Activated B cell treated with CpG ODN at 0.5 μM for 24 hours (primary cell): Measurements from ENCODE around the gene MYEOV. TPM values are rescaled to one million over a fixed set of nuclear protein-coding genes. Genes with fewer than 3 reads are reported as not detected.

Source experiments
- ATAC-seq: fragments of 200-7000 bp; cut with Tn5 transposase; one replicate; pipeline ENCODE4 v1.10.0; 2021; ENCODE audit warnings: low read depth, mild to moderate bottlenecking, moderate library complexity
- CTCF ChIA-PET: fragments of 350-600 bp; sonication (Branson Sonifier 250); formaldehyde crosslinking; loops from one replicate; lab custom pipeline; 2021; ENCODE audit warnings: antibody characterized with exemption; lab: Charles Lee
- POLR2A ChIA-PET: fragments of 350-600 bp; sonication (Branson Sonifier 250); formaldehyde crosslinking; loops from one replicate; lab custom pipeline; 2021; ENCODE audit warnings: antibody characterized with exemption; lab: Charles Lee
- DNase-seq: peaks from one replicate; pipeline ENCODE4 v3.0.0; 2022
- H3K27ac Mint-ChIP-seq: one replicate; pipeline ENCODE4 v1.8.0; 2020; ENCODE audit warnings: mixed read lengths
- H3K27me3 Mint-ChIP-seq: one replicate; pipeline ENCODE4 v1.8.0; 2021; ENCODE audit warnings: mixed read lengths
- H3K36me3 Mint-ChIP-seq: one replicate; pipeline ENCODE4 v1.8.0; 2021; ENCODE audit warnings: low read depth, mixed read lengths
- H3K4me1 Mint-ChIP-seq: one replicate; pipeline ENCODE4 v1.8.0; 2021; ENCODE audit warnings: mixed read lengths
- H3K4me3 Mint-ChIP-seq: one replicate; pipeline ENCODE4 v1.8.0; 2020; ENCODE audit warnings: mild to moderate bottlenecking, mixed read lengths
- H3K9me3 Mint-ChIP-seq: one replicate; pipeline ENCODE4 v1.8.0; 2020; ENCODE audit warnings: mixed read lengths
- intact Hi-C: fragments of 100-400 bp; cut with micrococcal nuclease; formaldehyde crosslinking; loops from one replicate; pipeline ENCODE4 v1.15.1; 2024
- total RNA-seq: library from RNA; stranded (reverse); gene quantifications from 2 replicates; pipeline ENCODE4 v1.2.3, GENCODE V29; 2022
- TF ChIP-seq, protein P1 (sequence below): fragments of 200-600 bp; IDR thresholded peaks from one replicate; pipeline ENCODE4 v1.8.0; 2022; ENCODE audit warnings: antibody characterized with exemption, mild to moderate bottlenecking

Gene MYEOV
- total RNA-seq, 1 donor from 2014 or later = 0.62 TPM

DNA sequence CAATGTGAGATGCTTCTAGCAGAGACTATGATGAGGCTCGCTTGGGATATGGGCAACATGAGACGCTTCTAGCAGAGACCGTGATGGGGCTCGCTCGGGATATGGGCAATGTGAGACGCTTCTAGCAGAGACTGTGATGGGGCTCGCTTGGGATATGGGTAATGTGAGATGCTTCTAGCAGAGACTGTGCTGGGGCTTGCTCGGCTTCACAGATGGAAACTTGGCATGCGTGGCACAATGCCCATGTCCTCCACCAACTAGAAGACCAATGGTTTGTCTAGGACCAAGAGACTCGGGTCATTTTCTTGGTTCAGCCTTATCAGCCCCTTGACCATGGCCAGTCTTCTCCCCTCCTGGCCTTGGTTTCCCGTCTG lies 7.1 kb downstream of the MYEOV start:
- ChIA-PET POLR2A (no interaction called here), CTCF (no interaction called here)
- intact Hi-C loops = no loop called here
- Mint-ChIP-seq H3K27ac (no peak overlapping the region), H3K27me3 (no peaks in the 10 kb centered on the region), H3K4me1 (peaks cover 48% of the 10 kb centered on the region), H3K36me3 (no peaks in the 10 kb centered on the region), H3K4me3 (no peak overlapping the region), H3K9me3 (no peaks in the 10 kb centered on the region)
- TF ChIP-seq, protein P1, sequence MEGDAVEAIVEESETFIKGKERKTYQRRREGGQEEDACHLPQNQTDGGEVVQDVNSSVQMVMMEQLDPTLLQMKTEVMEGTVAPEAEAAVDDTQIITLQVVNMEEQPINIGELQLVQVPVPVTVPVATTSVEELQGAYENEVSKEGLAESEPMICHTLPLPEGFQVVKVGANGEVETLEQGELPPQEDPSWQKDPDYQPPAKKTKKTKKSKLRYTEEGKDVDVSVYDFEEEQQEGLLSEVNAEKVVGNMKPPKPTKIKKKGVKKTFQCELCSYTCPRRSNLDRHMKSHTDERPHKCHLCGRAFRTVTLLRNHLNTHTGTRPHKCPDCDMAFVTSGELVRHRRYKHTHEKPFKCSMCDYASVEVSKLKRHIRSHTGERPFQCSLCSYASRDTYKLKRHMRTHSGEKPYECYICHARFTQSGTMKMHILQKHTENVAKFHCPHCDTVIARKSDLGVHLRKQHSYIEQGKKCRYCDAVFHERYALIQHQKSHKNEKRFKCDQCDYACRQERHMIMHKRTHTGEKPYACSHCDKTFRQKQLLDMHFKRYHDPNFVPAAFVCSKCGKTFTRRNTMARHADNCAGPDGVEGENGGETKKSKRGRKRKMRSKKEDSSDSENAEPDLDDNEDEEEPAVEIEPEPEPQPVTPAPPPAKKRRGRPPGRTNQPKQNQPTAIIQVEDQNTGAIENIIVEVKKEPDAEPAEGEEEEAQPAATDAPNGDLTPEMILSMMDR = no peak
- DNase-seq (no peak), ATAC-seq (no peak)

DNA sequence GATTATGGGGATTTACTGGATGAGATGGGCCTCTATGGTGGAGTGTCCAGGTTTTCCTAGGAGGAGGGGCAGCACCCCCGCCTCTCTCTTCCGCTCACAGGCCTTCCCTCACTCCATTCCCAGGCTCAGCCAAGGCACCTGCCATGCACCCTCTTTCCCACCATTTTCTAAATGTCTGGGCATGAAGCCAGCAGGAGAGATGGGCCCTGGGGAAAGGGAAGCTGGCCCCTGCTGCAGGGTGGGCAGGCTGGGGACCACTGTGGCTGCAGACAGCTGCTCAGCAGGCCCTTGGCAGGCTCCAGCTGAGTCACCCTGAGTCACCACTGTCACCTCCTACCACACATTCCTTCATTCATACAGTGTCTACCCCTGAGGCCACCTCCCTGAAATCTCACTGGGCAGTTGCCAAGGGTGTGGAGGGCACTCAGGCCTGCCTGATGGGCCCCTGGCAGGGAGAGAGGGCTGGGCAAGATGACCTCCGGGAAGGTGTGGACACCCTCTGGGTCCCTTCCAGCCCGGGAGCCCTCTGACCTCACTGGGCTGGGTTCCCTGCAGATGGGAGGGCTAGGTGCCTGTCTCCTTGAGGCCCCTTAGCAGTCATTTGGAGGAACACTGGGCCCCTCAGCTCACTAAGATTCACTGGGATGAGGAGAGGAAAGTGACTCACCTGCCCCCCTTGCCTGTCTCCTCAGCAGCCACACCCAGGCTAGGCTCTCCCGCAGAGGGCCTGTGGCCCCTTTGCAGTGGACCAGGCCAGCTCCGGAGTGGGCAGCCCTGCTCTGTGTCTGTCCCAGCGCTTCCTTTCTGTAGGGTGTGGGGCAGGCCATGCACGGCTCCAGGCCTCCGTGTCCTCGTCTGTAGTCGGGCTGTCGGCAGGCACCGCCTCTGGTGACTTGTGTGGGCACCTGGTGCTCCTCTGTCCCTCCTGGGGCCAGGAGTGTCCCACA lies 7.8 kb downstream of the MYEOV start:
- ChIA-PET POLR2A (no interaction called here), CTCF (no interaction called here)
- DNase-seq = no peak
- intact Hi-C loops = no loop called here
- Mint-ChIP-seq H3K36me3 (no peaks in the 10 kb centered on the region), H3K27ac (no peak overlapping the region), H3K27me3 (no peaks in the 10 kb centered on the region), H3K4me1 (peaks cover 41% of the 10 kb centered on the region), H3K4me3 (no peak overlapping the region), H3K9me3 (no peaks in the 10 kb centered on the region)
- no peak for ATAC-seq
- TF ChIP-seq, protein P1 = no peak

- Mint-ChIP-seq H3K4me1 (peaks cover 33% of the 10 kb centered on the region), H3K36me3 (no peaks in the 10 kb centered on the region), H3K9me3 (no peaks in the 10 kb centered on the region), H3K27me3 (no peaks in the 10 kb centered on the region), H3K4me3 (no peak overlapping the region), H3K27ac (no peak overlapping the region)
- ATAC-seq (no peak), DNase-seq (no peak)
- intact Hi-C loops = no loop called here
- ChIA-PET POLR2A (no interaction called here), CTCF (no interaction called here)
- TF ChIP-seq, protein P1 = no peak
These were observed 8.6 kb downstream of the MYEOV start for GRCh38 chr11:69302447-69303020.

DNA sequence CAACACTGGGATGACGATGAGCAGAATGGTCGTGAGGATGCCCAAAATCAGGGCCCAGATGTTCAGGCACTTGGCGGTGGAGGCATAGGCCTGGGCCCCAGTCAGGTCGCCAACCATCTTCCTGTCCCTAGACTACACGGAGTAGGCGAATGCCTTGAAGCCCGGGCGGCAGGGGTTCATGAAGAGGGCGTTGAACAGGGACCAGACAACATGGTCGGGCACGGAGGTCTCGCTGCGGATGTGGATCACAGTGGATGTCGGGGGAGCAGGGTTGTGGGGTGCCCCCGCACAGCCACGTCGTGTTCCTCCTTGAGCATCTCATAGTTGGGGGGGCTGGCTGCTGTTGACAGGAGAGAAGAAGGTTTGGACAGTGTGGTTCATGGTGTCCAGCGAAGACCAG lies 9.5 kb downstream of the MYEOV start:
- ChIA-PET CTCF (no interaction called here), POLR2A (no interaction called here)
- DNase-seq = no peak
- no peak overlapping the region for H3K4me3 Mint-ChIP-seq
- no peaks in the 10 kb centered on the region for H3K9me3 Mint-ChIP-seq
- TF ChIP-seq, protein P1 = no peak
- H3K27ac Mint-ChIP-seq = no peak overlapping the region
- no peak for ATAC-seq
- no peaks in the 10 kb centered on the region for H3K27me3 Mint-ChIP-seq
- peaks cover 24% of the 10 kb centered on the region for H3K4me1 Mint-ChIP-seq
- intact Hi-C loops = no loop called here
- H3K36me3 Mint-ChIP-seq = no peaks in the 10 kb centered on the region

GRCh38 chr11:69304258-69304657 lies 10.3 kb downstream of the MYEOV start:
- ChIA-PET CTCF (interaction anchor here (1.4 kb wide), 1 partner anchor 11 kb away, joined by 4 read pairs; the partner anchor contains the start of gene MYEOV), POLR2A (no interaction called here)
- Mint-ChIP-seq H3K9me3 (no peaks in the 10 kb centered on the region), H3K4me3 (no peak overlapping the region), H3K36me3 (no peaks in the 10 kb centered on the region), H3K27ac (no peak overlapping the region), H3K27me3 (no peaks in the 10 kb centered on the region), H3K4me1 (peaks cover 16% of the 10 kb centered on the region)
- DNase-seq = no peak
- ATAC-seq = no peak
- TF ChIP-seq, protein P1 = no peak
- intact Hi-C loops = no loop called here
